Activated gamma-delta T cell treated with Interleukin-2 at 50 U/mL for 16 hours (primary cell): Measurements from ENCODE around the gene UBE2I.

Experiments used
- DNase-seq: peaks from one replicate; pipeline ENCODE4 v3.0.0-alpha.2; 2020

Gene UBE2I

GRCh38 chr16:1364510-1364909 is 55.1 kb downstream of the UBE2I start:
- DNase-seq: no peak

DNA sequence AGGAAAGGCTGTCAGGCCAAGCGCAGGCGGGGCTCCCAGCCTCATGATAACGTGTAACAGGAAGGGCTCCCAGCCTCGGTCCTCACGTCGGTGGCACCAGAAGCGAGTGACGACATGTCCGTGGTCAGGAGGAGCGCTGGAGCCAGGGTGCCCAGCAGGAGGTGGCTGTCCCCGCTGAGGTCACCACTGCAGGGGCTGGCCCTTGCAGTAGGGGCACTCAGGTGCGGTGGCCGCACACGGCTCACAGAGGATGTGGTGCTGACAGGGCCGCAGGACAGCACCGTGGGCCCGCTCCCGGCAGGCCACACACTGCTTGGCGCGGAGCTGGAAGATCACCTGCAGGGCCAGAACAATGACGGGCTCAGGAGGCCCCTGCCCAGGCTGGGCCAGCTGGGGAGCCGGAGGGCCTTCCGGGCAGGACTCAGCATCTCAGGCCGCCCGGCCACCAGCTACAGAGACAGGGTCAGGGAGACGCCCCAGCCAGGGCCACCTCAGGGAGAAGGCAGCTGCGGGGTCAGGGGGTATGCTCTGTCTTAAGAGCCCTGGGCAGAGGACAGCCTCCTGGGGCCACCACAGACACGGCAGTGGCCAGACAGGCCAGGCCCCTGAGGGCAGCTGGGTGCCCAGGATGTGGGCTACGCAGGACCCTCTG is 56.8 kb downstream of the UBE2I start:
- no peak for DNase-seq

DNA sequence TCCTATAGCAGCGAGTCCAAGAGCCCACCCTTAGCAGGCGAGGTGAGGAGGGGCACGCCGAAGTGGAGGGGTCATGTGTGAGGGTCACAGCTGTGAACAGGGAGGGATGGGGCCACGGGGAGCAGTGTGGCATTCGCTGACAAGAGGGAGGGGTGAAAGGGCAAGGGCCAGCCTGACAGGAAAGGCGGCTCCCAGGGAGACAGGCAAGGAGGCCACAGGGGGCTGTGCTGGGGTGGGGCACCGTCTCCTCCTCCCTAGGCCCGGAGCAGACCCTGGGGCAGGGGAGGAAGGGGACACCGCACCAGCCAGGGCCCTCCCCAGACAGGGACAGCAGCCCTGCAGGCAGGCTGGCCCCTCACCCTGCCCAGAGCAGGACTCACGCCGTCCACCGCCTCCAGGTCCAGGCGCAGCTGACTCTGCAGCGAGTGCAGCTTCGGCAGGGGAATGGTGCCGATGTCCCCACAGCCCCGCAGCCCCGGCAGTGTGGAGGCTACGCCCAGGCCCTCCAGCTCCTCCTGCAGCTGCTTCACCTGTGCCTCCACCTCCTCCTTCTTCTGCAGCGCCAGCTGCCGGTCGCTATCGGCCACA is 57.4 kb downstream of the UBE2I start:
- DNase-seq: no peak

GRCh38 chr16:1367486-1368174 is 58.2 kb downstream of the UBE2I start:
- no peak for DNase-seq

- no peak for DNase-seq
Observed at GRCh38 chr16:1371054-1371978, 61.9 kb downstream of the UBE2I start.

DNA sequence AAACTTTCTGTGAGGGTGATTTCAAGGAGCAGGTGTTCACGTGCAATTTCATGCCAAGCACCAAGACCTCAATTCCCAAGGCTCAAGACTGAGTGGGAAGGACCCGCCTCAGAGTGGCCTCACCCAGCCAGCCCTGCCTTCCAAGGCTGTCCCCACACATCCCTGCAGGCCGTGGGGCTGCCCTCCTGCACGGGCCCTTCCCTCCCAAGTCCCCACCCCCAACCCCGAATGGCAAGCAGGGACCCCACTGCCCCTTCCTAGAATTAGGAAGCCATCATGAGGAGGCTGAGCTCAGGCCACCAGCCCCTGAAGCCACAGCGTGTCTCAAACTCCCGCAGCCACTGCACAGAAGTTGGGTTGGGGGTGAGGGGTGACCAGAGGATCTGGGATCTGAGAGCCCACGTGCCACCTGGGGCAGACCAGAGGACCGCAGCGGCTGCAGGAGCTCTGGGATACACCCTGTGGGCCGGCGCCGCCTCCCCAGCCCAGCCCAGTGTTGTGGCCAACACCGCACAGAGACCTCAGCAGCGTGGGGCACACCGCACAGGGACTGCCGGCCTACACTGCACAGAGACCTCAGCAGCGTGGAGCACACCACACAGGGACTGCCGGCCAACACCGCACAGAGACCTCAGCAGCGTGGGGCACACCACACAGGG is 63.0 kb downstream of the UBE2I start:
- no peak for DNase-seq

DNA sequence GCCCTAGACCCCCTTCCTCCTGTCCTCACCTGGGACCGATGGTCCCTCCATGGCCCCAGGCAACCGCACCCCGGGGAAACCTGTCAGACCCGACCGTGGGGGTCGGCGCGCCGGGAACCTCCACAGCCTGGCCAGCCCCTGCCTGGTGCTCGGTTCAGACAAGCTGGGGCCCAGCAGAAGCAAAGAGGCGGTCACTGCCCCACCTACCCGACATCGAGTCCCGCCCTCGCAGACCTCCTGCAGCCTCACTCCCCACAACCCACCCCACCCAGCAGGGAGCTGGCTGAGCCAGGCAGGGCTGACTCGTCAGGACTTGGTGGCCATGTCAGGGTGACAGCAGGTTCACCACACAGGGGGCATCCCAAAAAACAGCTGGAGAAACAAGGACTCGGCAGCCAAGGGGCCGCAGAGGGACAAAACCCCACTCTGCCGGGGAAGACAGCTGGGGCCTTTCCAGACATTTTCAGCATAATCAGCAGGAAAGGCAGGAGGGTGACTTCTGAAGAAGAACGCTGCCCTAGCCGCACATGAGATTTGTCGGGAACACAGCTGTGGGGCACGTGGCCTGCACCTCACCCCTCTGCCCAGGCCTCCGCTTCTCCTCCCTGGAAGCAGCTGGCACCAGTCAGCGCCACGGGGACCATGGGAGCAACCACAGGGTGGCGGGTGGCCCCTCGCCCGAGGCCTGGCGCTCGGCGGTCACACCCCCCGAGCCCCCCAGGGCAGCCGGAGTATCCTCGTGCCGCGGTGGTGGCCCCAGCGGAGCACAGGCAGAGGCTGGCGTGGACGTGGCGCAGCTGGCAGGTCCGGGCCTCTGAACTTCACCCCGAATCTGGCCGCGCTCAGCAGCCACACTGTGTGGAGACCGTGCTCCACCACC is 65.2 kb downstream of the UBE2I start:
- no peak for DNase-seq

DNA sequence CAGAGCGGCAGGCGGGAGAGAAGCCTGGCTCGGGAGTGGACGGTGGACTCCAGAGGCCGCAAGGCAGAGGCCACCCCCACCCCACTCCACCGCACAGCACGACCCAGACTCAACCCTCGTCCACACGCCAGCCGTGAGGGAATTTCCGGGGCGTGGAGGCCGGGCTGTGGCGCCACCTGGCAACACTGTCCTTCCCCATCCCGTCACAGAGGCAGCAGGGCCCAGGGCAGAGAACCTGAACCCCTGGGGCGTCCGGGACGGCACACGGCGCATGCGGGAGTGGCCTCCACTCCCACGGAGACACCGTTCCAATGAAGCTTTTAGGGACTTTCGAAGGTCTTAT is 65.8 kb downstream of the UBE2I start:
- DNase-seq: no peak

DNA sequence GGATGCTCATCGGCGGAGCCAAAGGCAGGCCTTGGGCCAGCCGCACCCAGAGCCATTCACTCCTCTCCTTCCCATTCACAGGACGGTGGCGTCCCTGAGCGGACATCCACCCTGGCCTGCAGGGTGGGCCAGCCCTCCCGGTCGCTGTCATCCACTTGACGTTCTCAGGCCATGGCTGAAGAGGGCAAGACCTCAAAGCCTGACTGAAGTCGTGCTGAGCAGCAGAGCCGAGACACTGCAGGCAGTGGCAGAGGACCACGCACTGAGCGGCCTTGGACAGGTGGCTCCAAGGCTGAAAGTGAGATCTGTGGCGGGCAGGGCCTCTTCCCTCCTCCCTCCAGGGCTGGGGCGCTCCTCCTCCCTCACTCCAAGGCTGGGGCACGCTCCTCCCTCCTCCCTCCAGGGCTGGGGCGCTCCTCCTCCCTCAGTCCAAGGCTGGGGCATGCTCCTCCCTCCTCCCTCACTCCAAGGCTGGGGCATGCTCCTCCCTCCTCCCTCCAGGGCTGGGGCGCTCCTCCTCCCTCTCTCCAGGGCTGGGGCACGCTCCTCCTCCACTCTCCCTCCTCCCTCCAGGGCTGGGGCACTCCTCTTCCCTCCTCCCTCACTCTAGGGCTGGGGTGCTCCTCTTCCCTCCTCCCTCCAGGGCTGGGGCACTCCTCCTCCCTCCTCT is 66.4 kb downstream of the UBE2I start:
- DNase-seq: no peak
